K562 (cell line): ENCODE data around the gene GSKIP. TPM values are rescaled to one million over a fixed set of nuclear protein-coding genes. Genes with fewer than 3 reads are reported as not detected.

ENCODE experiments used
- BCOR ChIP-seq: fragments of 450-650 bp; IDR thresholded peaks from 2 replicates; pipeline ENCODE4 v1.6.1; 2016
- C11orf30 ChIP-seq: fragments of 450-650 bp; IDR thresholded peaks from 2 replicates; pipeline ENCODE4 v1.6.1; 2016; ENCODE audit warnings: low read depth, mild to moderate bottlenecking
- EP400 ChIP-seq: fragments of 450-650 bp; IDR thresholded peaks from 2 replicates; pipeline ENCODE4 v1.6.1; 2017; ENCODE audit warnings: antibody characterized with exemption, mild to moderate bottlenecking, moderate library complexity
- GABPA ChIP-seq: fragments of 200-800 bp; sonication (Bioruptor generic); conservative IDR thresholded peaks from 2 replicates; pipeline ENCODE4 v1.6.1; 2016; ENCODE audit warnings: low read depth, missing genetic modification characterization, missing compliant biosample characterization
- MTA1 ChIP-seq: fragments of 450-650 bp; IDR thresholded peaks from 2 replicates; pipeline ENCODE4 v1.6.1; 2017; ENCODE audit warnings: borderline replicate concordance
- MXI1 ChIP-seq: IDR thresholded peaks from 2 replicates; pipeline ENCODE4 v1.6.1; 2011; ENCODE audit warnings: low read depth, mild to moderate bottlenecking, improper control_type of control experiment, low read length
- NFE2 ChIP-seq: IDR thresholded peaks from 2 replicates; pipeline ENCODE4 v1.6.1; 2014; ENCODE audit warnings: antibody characterized with exemption, low read depth
- NONO ChIP-seq, 2 experiments: fragments of 200-400 bp in 1 of 2; fragments of 450-650 bp in 1 of 2; formaldehyde crosslinking in 1 of 2; IDR thresholded peaks; 2 replicates each; pipeline ENCODE4 v1.6.1; 2017; ENCODE audit warnings: low read depth in 2 of 2, mild to moderate bottlenecking in 2 of 2, moderate library complexity in 2 of 2, low read length in 1 of 2
- NRF1 ChIP-seq, 2 experiments: fragments of 450-650 bp; IDR thresholded peaks in 1 of 2; conservative IDR thresholded peaks in 1 of 2; 2 replicates each; pipeline ENCODE4 v1.6.1; 2014; ENCODE audit warnings: mild to moderate bottlenecking in 2 of 2
- SIN3A ChIP-seq, 2 experiments: fragments of 150-350 bp in 1 of 2; IDR thresholded peaks; 2 replicates each; pipeline ENCODE4 v1.6.1; 2011 to 2016; ENCODE audit warnings: borderline replicate concordance in 2 of 2, low read depth in 2 of 2, low read length in 2 of 2, mild to moderate bottlenecking in 2 of 2, moderate library complexity in 2 of 2; ENCODE audit not compliant: control insufficient read depth in 1 of 2
- TBP ChIP-seq: optimal IDR thresholded peaks from 2 replicates; pipeline ENCODE3; 2011; ENCODE audit warnings: low read depth, low read length, improper control_type of control experiment
- ZFP36 ChIP-seq: fragments of 150-350 bp; IDR thresholded peaks from 2 replicates; pipeline ENCODE4 v1.6.1; 2018; ENCODE audit warnings: low read length, low read depth; ENCODE audit not compliant: partially characterized antibody
- polyA plus RNA-seq, 8 experiments: library from polyadenylated mRNA; depleted of rRNA in 4 of 8; stranded (reverse) in 5 of 8; unstranded in 3 of 8; fragments of >200 nt; fragmentation: Nextera tagmentation in 2 of 8; fragmentation: Illumina TruSeq in 1 of 8; extraction: Ambion mirVana in 2 of 8; extraction: Trizol in 1 of 8; gene quantifications; 2 replicates each; pipeline versions ENCODE4 v1.2.1 to v1.2.3, GENCODE V29; 2011 to 2014; ENCODE audit warnings: inconsistent platforms in 1 of 8, missing spikeins in 1 of 8
- total RNA-seq, 7 experiments: library from RNA; depleted of rRNA in 6 of 7; stranded (reverse); fragments of >200 nt in 6 of 7; fragmentation: Illumina TruSeq in 2 of 7; extraction: Trizol in 2 of 7; gene quantifications; 2 replicates each; pipeline versions ENCODE4 v1.2.1 to v1.2.3, GENCODE V29; 2011 to 2021; ENCODE audit warnings: low replicate concordance in 1 of 7
- TF ChIP-seq, protein P1 (sequence below), 3 experiments: fragments of 200-800 bp in 1 of 3; fragments of 250-450 bp in 1 of 3; fragments of 450-650 bp in 1 of 3; sonication (Bioruptor Pico) in 1 of 3; sonication (Bioruptor generic) in 1 of 3; formaldehyde crosslinking in 1 of 3; IDR thresholded peaks; 2 replicates each; pipeline versions ENCODE4 v1.6.1 to v1.8.0; 2016 to 2022; ENCODE audit warnings: mild to moderate bottlenecking in 2 of 3, missing genetic modification characterization in 2 of 3, missing compliant biosample characterization in 1 of 3, moderate library complexity in 1 of 3
- TF ChIP-seq, protein P2 (sequence below): fragments of 450-650 bp; formaldehyde crosslinking; IDR thresholded peaks from 2 replicates; pipeline ENCODE4 v1.4.0; 2020; ENCODE audit warnings: mild to moderate bottlenecking, moderate library complexity
- TF ChIP-seq, protein P3 (sequence below): sonication (generic); formaldehyde crosslinking; IDR thresholded peaks from 2 replicates; pipeline ENCODE4 v1.8.0; 2022; ENCODE audit warnings: missing genetic modification reagents, mild to moderate bottlenecking, moderate library complexity, borderline replicate concordance
- TF ChIP-seq, protein P4 (sequence below), 2 experiments: fragments of 450-650 bp; conservative IDR thresholded peaks; 2 replicates each; pipeline ENCODE4 v1.6.1; 2017; ENCODE audit warnings: mild to moderate bottlenecking in 2 of 2, moderate library complexity in 2 of 2

GSKIP gene
- total and polyA plus RNA-seq, 9 of the 15 experiments (the other 6 are each of a cell fraction or from before 2014, with no cell fraction given): 12.9 to 58.9 (median 22.2) TPM

DNA sequence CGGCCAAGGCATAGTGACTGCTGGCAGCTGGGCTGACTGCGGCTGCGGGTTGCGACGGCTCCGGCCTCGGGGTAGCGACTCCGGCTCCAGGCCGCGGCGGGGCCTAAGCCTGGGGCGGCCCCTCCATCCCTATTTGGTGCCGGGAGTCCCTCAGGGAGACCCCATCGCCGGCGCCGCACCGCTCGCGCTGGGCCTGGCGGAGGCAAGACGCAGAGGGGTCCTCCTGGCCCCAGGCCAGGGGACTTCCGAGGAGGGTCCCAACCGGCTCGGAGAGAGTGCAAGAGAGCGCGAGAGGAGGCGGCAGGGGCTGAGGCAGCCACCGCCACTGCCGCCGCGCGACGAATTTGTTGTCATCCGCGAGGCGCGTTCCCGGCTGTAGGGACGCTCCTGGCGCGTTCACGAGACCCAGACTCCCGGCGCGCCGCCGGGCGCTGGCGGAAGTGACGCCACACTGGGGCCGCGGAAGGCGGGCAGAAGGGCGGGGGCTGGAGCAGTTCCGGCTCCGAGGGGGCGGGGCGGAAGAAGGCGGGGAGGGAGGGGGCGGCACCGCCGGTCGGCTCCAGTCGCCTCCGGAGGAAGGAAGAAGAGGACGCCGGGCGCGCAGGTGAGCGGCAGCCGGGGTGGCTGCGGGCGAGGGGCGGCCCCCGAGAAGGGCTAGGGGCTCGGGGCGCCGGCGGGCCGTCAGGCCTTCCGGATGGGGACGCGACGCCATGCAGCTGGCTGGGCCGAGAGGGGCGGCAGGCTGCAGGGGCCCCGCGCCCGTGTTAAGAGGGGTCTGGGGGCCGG, at the start of gene GSKIP, which contains the start of gene ATG2B (continued):
- TF ChIP-seq, protein P1, sequence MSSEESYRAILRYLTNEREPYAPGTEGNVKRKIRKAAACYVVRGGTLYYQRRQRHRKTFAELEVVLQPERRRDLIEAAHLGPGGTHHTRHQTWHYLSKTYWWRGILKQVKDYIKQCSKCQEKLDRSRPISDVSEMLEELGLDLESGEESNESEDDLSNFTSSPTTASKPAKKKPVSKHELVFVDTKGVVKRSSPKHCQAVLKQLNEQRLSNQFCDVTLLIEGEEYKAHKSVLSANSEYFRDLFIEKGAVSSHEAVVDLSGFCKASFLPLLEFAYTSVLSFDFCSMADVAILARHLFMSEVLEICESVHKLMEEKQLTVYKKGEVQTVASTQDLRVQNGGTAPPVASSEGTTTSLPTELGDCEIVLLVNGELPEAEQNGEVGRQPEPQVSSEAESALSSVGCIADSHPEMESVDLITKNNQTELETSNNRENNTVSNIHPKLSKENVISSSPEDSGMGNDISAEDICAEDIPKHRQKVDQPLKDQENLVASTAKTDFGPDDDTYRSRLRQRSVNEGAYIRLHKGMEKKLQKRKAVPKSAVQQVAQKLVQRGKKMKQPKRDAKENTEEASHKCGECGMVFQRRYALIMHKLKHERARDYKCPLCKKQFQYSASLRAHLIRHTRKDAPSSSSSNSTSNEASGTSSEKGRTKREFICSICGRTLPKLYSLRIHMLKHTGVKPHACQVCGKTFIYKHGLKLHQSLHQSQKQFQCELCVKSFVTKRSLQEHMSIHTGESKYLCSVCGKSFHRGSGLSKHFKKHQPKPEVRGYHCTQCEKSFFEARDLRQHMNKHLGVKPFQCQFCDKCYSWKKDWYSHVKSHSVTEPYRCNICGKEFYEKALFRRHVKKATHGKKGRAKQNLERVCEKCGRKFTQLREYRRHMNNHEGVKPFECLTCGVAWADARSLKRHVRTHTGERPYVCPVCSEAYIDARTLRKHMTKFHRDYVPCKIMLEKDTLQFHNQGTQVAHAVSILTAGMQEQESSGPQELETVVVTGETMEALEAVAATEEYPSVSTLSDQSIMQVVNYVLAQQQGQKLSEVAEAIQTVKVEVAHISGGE (CRISPR knock-in tag; IDR thresholded peaks at IDR 0.05): peak in 1 of 3 experiments; percentile 33; a peak in 1 of 6 replicates
- no peak for TF ChIP-seq ZFP36
- TF ChIP-seq, protein P2, sequence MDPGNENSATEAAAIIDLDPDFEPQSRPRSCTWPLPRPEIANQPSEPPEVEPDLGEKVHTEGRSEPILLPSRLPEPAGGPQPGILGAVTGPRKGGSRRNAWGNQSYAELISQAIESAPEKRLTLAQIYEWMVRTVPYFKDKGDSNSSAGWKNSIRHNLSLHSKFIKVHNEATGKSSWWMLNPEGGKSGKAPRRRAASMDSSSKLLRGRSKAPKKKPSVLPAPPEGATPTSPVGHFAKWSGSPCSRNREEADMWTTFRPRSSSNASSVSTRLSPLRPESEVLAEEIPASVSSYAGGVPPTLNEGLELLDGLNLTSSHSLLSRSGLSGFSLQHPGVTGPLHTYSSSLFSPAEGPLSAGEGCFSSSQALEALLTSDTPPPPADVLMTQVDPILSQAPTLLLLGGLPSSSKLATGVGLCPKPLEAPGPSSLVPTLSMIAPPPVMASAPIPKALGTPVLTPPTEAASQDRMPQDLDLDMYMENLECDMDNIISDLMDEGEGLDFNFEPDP (CRISPR knock-in tag): no peak
- TF ChIP-seq GABPA (tag): peak; percentile 95
- 0 out of 2 replicates have a peak, but pooled peaks have one; percentile 32 for TF ChIP-seq MTA1
- TF ChIP-seq C11orf30: peak; percentile 44
- TF ChIP-seq BCOR: no peak
- TF ChIP-seq, protein P3, sequence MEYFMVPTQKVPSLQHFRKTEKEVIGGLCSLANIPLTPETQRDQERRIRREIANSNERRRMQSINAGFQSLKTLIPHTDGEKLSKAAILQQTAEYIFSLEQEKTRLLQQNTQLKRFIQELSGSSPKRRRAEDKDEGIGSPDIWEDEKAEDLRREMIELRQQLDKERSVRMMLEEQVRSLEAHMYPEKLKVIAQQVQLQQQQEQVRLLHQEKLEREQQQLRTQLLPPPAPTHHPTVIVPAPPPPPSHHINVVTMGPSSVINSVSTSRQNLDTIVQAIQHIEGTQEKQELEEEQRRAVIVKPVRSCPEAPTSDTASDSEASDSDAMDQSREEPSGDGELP (CRISPR knock-in tag): 0 out of 2 replicates have a peak, but pooled peaks have one; percentile 8
- peak; percentile 41; the same call in 1 of the 2 replicates for TF ChIP-seq EP400
- TF ChIP-seq NONO (IDR thresholded peaks at IDR 0.05; ENCODE audit: low read depth in 2 of 2, low read length in 1 of 2): peak in 1 of 2 experiments; percentile 55; a peak in 1 of 4 replicates
- peak in 1 of 2 experiments; percentile 18; a peak in 1 of 4 replicates for TF ChIP-seq SIN3A (IDR thresholded peaks at IDR 0.05; ENCODE audit: borderline replicate concordance in 2 of 2, control insufficient read depth in 1 of 2, low read depth in 2 of 2, low read length in 2 of 2)
- TF ChIP-seq NFE2: no peak
- peak; percentile 35; the same call in 1 of the 2 replicates for TF ChIP-seq MXI1
- 0 out of 4 replicates have a peak, but pooled peaks have one; percentile 14 to 37 for TF ChIP-seq NRF1 (conservative IDR thresholded peaks at IDR 0.05 in 1 of 2, IDR thresholded peaks at IDR 0.05 in 1 of 2)
- peak; percentile 37 for TF ChIP-seq TBP
- TF ChIP-seq, protein P4, sequence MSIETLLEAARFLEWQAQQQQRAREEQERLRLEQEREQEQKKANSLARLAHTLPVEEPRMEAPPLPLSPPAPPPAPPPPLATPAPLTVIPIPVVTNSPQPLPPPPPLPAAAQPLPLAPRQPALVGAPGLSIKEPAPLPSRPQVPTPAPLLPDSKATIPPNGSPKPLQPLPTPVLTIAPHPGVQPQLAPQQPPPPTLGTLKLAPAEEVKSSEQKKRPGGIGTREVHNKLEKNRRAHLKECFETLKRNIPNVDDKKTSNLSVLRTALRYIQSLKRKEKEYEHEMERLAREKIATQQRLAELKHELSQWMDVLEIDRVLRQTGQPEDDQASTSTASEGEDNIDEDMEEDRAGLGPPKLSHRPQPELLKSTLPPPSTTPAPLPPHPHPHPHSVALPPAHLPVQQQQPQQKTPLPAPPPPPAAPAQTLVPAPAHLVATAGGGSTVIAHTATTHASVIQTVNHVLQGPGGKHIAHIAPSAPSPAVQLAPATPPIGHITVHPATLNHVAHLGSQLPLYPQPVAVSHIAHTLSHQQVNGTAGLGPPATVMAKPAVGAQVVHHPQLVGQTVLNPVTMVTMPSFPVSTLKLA (conservative IDR thresholded peaks at IDR 0.05): peak; percentile 42 to 66
